IPS-11a (cell line): ENCODE results near the gene NEURL1.
"Not testable (repeated sequence)": the region's sequence is repeated elsewhere in the genome, so short reads cannot be mapped to it uniquely, and the experiment has no call there.

Experiments
- H3K4me3 ChIP-seq: one replicate; pipeline ENCODE4 v1.5.1; 2013; ENCODE audit warnings: low read depth, low read length, control low read depth

Gene NEURL1

GRCh38 chr10:103619424-103620351, 126.2 kb downstream of the NEURL1 start:
- no peak overlapping the region for H3K4me3 ChIP-seq

GRCh38 chr10:103620352-103620740, 126.8 kb downstream of the NEURL1 start:
- no peak overlapping the region for H3K4me3 ChIP-seq

DNA sequence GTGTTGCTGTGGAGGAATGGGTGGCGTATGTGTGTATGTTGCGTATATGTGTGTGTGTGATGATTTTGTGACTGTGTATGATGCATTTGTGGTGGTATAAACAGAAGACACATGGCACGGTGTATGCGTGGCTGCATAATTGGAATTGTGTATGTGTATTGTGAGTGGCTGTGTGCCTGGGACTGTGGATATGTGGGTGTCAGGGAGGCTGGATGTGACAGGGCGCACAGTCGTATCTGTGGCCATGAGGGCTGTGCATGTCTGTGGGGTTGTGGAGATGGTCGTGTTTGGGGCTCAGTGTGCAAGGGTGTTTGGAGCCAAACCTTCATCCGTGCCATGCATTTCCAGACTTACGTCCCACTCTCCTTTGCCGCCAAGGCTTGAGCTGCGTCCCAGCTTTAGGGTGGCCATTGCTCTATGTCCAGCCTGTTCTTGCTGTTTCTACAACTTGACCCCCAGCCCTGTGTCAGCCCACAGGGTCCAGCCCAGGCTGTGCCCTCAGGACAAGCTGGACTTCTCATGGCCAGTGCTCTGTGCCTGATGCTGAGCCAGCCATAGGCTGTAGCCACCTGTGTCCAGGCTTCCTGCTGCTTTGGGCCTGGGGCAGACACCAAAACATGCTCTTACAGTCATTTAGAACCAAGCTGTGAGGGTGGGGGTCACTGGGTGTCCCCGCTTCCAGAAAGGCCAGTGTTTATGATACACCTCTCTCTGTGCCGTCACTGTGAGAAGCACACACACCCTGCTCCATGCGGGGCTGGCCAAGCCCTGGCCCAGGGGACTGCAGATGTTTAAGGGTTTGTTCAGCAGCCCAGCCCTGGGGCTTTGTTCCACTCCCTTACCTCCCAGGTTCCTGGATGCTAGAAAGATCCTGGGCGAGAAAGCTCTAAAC, 127.6 kb downstream of the NEURL1 start:
- no peak overlapping the region for H3K4me3 ChIP-seq

DNA sequence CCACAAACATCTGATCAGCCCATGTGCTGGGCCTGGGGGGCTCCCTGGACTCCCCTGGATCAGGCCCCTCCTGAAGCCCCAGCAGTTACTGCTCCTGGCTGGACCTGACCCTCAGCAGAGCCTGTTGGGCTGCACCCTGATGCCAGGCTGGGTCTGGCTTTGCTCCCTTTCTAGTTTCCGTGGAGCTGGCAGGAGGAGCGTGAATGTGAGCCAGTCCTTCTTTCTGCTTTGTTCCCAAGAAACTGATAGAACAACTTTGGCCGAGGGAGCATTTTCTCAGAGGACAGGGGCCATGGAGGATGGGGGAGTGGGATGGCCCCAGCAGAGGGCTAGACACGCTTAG, 128.2 kb downstream of the NEURL1 start:
- H3K4me3 ChIP-seq = no peak overlapping the region

GRCh38 chr10:103622286-103622685, 128.8 kb downstream of the NEURL1 start:
- H3K4me3 ChIP-seq = no peak overlapping the region

DNA sequence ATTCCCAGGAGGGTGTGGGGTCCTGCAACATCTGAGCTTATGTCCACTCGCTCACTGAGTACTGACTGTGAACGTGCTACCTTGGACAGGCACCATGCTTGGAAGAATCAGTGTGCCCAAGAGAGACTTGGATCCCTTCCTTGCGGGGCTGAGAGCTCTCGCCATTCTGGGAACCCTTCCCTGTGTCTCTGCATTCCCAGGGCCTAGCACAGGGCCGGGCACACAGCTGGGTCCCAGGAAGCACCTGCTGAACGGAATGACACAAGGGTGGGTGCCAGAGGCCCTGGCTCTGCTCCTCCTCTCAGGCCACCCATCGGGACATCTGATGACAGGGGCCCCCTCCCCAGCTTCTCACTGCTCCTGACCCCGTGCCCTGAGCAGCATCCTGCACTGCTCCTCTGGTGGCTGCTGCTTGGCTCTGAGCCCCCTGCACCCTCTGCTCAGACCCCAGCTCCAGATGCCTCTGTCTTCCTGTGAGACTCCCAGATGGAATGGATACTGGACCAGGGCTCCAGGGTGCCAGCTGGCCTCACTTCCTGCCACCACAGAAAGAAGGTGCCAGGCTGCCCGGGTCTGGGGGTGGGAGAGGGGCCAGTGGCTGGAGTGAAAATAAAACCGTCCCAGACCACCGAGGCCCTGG, 129.6 kb downstream of the NEURL1 start:
- H3K4me3 ChIP-seq = no peak overlapping the region

DNA sequence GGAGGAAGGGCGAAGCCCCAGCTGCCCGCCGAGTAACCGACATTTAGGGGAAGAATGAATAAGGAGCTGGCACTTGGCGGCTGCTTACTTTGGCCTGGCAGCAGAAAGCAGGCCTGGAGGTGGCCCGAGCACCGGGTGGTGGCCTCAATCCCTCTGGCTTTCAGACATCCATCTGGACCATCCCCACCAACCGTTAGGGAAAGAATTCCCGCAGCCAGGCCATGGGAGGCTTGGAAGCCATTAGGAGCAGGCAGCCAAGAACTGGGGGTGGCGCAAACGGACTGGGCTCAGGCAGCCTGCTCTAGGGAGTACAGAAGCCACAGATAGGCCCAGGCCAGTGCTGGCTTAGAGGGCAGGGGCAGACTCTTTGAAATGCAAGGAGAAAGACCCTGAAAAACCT, 132.7 kb downstream of the NEURL1 start:
- H3K4me3 ChIP-seq = no peak overlapping the region

DNA sequence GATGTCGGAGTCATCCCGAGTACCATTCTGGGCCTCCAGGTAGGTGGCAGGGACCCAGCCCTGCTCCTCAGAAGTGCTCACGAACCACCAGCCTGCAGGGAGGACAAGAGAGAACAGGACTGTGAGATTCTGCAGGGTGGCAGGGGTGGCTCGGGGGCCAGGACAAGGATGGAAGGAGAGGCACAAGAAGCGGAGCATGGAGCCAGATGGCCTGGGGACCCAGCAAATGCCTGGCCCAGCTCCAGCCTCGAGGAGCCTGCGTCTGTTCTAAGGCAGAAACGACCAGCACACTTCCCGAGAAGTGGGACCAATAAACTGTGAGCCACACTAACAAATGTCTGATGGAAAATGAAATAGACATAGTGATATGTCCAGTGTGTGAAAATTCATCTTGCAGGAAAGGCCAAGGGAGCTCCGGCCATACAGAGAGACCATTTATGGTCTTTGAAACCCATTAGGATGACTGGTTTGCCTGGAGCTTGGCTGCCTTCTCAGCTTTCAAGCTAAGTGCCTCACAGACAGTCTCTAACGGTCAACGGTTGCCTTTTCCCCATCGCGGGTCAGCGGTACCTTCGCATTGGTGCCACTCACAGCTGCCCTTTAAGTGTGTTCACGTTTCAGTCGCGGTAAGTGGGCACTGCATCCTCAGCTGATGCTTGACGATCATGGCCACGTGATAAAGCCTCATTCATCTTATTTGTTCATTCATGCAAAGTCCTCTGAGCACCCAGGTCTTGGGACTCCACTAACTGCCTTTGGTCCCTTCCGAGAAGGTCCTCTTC, 133.8 kb downstream of the NEURL1 start:
- H3K4me3 ChIP-seq = no peak overlapping the region

- no peak overlapping the region for H3K4me3 ChIP-seq
These were observed 134.4 kb downstream of the NEURL1 start for GRCh38 chr10:103627893-103628292.

- H3K4me3 ChIP-seq = no peak overlapping the region
These were observed 136.1 kb downstream of the NEURL1 start for GRCh38 chr10:103629581-103629980.

DNA sequence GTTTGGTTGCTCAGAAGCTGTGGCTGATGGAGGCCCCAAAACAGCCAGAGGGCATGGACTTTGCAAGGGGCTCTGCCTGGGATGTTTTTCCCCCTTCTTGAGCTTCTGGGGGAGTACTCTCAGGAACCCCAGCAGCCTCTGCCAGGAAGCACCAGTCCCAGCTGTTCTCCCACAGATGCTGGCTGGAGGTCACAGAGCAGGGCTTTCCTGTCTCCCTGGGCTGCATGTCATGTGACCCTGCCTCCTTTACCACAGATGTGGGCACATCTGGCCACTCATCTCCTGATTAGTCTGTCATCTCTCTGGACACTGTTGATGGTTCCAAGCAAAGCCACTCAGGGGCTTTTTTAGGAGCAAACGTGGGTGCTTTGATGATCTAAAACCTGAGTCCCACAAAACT, 136.7 kb downstream of the NEURL1 start:
- H3K4me3 ChIP-seq = no peak overlapping the region

DNA sequence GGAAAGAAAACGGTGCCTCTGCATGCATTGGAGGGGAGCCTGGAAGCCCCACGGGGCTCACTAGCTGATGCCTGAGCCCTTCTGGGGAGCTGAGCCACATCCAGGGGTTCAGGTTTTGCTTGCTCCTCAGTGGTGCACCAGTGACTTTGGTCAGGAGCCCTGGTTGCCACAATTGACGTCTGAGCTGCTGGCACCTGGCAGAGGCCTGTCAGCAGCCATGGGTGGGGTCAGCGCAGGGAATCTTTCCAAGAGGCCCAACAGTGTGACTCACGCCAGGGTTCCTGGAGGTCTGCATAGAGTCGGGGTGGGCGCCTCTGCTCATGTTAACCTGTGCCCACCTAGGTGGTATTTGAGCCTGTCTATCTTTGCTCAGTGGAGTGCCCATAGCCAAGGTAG, 138.7 kb downstream of the NEURL1 start:
- no peak overlapping the region for H3K4me3 ChIP-seq

DNA sequence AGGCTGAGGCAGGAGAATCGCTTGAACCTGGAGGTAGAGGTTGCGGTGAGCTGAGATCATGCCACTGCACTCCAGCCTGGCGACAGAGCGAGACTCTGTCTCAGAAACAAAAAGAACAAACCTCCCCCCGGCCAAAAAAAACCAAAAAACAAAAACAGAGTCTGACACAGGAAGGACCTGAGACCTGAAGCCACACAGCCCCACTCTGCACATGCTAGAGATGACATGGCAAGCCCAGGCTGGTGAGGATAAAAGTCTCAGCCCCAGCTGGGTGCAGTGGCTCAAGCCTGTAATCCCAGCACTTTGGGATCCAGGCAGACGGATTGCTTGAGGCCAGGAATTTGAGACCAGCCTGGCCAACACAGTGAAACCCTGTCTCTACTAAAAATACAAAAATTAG, 139.4 kb downstream of the NEURL1 start:
- not testable (repeated sequence) for H3K4me3 ChIP-seq

DNA sequence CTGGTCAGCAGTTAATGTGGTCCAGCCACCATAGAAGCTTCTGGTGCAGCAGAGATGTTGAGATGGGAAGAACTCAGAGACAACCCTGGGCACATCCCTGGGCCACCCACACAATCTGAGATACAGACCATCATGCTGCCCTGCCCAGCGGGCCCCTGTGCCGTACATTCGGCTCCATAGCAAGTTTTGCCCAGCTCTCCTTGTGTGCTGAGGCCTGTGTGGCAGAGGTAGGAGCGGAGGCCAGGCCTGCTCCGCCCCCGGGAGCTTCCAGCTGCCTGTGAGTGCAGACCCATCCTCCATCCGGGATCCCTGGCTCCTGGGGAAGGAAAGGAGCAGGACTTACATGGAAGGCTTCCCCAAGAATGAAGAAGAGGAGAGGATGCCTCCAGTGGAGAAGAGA, 140.3 kb downstream of the NEURL1 start:
- no peak overlapping the region for H3K4me3 ChIP-seq

- no peak overlapping the region for H3K4me3 ChIP-seq
These were observed 142.1 kb downstream of the NEURL1 start for GRCh38 chr10:103635580-103635979.

- no peak overlapping the region for H3K4me3 ChIP-seq
These were observed 143.0 kb downstream of the NEURL1 start for GRCh38 chr10:103636492-103636891.

DNA sequence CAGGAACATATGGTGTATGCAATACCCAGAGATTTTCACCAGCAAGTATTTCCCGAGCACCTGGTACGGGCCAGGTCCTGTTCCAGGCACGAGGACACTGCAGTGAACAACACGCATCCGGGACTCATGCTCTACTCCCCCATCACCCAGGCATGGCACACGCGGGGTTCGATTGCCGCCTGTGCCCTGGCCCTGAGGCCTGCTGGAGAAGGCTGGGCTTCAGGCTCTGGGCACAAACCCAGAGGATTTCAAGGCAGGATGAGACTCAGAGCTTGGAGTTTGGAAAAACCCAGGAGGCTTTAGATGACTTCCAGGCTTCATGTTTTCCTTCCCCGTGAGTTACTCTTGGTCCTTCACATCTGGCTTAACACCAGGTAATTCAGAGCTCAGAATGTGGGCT, 143.5 kb downstream of the NEURL1 start:
- H3K4me3 ChIP-seq = no peak overlapping the region

DNA sequence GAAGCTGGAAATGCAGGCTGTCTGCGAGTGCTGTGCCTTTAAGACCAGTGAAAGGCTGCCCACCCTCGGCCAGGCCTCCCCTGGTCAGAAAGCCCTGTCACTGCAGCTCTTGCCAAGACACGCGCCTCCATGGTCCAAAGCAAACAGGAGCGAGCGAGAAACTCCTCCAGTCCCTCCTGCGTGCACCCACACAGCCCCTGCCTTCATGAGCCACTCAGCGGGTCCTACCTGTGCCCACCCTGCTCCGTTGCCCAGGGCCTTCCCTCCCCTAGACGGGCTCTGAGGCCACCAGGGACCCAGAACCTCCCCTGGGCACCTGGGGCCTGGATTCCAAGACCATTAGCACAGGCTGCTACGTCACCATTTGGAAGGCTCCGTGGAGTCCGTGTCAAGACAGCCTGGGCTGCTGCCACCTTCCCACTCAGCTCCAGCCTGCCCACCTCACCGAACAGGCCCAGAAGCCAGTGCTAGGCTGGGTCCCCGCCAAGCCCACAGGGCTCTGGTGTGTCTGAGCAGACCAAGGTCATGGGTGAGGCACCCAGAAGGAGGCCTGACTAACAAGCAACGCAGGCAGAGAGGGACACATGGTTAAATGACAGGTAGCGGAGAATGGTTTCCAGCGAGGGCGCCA, 144.5 kb downstream of the NEURL1 start:
- H3K4me3 ChIP-seq = no peak overlapping the region

DNA sequence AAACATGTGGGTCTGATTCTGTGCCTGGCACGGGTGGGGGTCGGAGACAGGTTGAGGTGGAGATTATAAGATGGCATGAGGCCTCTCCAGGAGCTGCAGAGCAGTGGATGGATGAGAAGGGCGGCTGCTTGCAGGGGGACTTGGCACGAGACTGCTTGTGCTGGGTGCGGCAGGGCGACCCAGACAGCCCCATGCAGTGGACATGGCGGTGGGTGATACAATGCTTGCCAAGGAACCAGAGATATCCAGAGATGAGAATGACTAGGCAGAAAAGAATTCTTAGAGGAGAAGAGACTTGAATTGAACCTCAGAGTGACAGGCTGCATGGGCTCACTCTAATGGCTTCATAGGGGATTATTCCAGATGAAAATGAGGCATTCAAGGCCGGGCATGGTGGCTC, 145.4 kb downstream of the NEURL1 start:
- no peak overlapping the region for H3K4me3 ChIP-seq

DNA sequence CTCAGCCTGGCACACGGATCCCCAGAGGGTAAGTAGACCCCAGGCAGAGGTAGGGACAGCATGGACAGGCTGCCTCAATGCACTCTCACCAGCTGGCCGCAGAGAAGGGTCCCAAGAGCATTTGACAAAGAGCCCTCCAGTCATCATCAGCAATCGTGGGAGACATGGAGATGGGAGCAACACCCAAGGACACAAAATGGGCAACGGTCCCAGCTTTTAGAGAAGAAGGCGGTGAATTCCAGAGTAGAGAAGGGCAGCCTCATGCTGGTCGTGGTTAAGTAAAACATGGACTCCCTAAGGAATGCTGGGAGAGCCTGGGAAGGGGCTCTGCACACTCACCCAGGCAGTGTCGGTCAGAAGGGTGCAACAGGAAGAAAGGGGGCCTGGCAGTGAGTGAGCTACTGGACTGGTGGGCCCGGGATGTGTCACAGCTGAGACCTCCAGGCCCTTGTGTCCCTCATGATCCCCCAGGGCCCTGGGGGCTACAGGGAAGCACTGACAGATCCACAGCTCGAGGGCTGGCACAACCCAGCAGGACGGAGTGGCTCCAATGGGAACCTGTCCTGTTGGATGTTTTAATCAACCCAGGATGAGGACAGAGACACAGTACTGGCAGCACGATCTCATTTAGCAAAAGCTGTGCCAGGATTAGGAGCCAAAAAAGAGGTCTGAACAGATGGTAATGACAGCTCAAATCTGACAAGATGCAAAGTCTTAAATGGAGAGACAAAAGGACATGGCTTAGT, 147.1 kb downstream of the NEURL1 start:
- no peak overlapping the region for H3K4me3 ChIP-seq
